ENCODE measurements around the gene CDRT15. TPM values are rescaled to one million over a fixed set of nuclear protein-coding genes. Genes with fewer than 3 reads are reported as not detected.
A peak's percentile ranks its signal among the peaks of the same experiment; 100 is the strongest.

The CDRT15 gene
- total and polyA plus RNA-seq, 8 donors: not detected

GRCh38 chr17:14207791-14208190 lies 28.9 kb downstream of the CDRT15 start:
- Histone ChIP-seq H3K4me1 (peaks cover 0 to 3% (median 0%) of the 10 kb centered on the region in 3 donors), H3K27me3 (no peaks in the 10 kb centered on the region), H3K36me3 (peaks cover 0 to 7% (median 3%) of the 10 kb centered on the region in 3 donors), H3K27ac (no peak overlapping the region), H3K9me3 (no peaks in the 10 kb centered on the region), H3K4me3 (no peak overlapping the region)
- DNase-seq (no peak), FAIRE-seq (no peak), ATAC-seq (no peak)
- WGBS, 2 donors: 90 to 97% methylated on average over 5 of the region's 5 CpGs
- intact Hi-C loops (cut with DNase I): no loop called here
- TF ChIP-seq, protein P1, sequence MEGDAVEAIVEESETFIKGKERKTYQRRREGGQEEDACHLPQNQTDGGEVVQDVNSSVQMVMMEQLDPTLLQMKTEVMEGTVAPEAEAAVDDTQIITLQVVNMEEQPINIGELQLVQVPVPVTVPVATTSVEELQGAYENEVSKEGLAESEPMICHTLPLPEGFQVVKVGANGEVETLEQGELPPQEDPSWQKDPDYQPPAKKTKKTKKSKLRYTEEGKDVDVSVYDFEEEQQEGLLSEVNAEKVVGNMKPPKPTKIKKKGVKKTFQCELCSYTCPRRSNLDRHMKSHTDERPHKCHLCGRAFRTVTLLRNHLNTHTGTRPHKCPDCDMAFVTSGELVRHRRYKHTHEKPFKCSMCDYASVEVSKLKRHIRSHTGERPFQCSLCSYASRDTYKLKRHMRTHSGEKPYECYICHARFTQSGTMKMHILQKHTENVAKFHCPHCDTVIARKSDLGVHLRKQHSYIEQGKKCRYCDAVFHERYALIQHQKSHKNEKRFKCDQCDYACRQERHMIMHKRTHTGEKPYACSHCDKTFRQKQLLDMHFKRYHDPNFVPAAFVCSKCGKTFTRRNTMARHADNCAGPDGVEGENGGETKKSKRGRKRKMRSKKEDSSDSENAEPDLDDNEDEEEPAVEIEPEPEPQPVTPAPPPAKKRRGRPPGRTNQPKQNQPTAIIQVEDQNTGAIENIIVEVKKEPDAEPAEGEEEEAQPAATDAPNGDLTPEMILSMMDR (IDR thresholded peaks at IDR 0.05): no peak

DNA sequence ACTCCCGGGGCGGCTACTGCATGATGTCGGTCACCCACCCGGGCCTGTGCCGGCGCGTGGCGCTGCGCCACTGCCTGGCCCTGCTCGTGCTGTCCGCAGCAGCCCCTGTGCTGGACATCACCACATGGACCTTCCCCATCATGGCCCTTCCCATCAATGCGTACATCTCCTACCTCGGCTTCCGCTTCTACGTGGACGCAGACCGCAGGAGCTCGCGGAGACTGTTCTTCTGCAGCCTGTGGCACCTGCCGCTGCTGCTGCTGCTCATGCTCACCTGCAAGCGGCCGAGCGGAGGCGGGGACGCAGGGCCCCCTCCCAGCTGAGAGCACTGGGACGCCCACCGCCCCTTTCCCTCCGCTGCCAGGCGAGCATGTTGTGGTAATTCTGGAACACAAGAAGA lies 29.8 kb downstream of the CDRT15 start:
- peak overlapping the region in 2 of 4 donors; percentile 38 to 73 for H3K27ac ChIP-seq
- 96 to 98% methylated on average over 29 of the region's 29 CpGs for WGBS, 2 donors

GRCh38 chr17:14205992-14206461 lies 30.6 kb downstream of the CDRT15 start:
- peaks cover 0 to 3% (median 0%) of the 10 kb centered on the region in 3 donors for H3K4me1 ChIP-seq

More for the DNA sequence above, 29.8 kb downstream of the CDRT15 start:
- FAIRE-seq: no peak
- TF ChIP-seq, protein P1 (IDR thresholded peaks at IDR 0.05): no peak
- Histone ChIP-seq H3K4me3 (no peak overlapping the region), H3K9me3 (no peaks in the 10 kb centered on the region), H3K4me1 (peaks cover 0 to 3% (median 0%) of the 10 kb centered on the region in 3 donors), H3K27me3 (no peaks in the 10 kb centered on the region), H3K36me3 (peaks cover 0 to 7% (median 3%) of the 10 kb centered on the region in 3 donors)
- peak in 1 of 6 donors; percentile 66 for DNase-seq
- ATAC-seq: no peak
- intact Hi-C loops (cut with DNase I): no loop called here

DNA sequence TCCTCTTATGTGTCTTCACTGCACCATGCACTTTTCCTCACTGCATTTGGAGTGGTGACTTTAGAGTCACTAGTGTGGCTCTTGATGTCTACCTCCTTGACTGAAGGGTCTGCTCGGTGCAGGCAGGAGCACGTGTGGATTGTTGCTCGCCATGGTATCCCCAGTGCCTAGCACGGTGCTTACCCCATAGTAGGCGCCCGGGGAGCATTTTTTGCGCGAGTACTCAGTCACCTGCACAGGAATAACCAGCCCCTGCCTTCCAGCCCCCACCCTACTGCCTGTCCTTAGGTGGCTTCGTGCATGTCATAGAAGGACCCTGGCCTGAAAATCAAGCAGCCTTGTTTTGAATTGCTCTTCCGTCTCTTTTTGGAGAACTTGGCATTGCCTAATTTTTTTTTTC lies 31.3 kb downstream of the CDRT15 start:
- peaks cover 0 to 3% (median 0%) of the 10 kb centered on the region in 3 donors for H3K4me1 ChIP-seq
- no peaks in the 10 kb centered on the region for H3K9me3 ChIP-seq
- H3K4me3 ChIP-seq: no peak overlapping the region
- TF ChIP-seq, protein P1 (IDR thresholded peaks at IDR 0.05): no peak
- ATAC-seq (no peak), DNase-seq (no peak), FAIRE-seq (no peak)
- H3K36me3 ChIP-seq: peaks cover 0 to 7% (median 3%) of the 10 kb centered on the region in 3 donors
- H3K27ac ChIP-seq: peak overlapping the region in 3 of 4 donors; percentile 33 to 78 (median 38)
- WGBS, 2 donors: 94 to 97% methylated on average over 10 of the region's 10 CpGs
- intact Hi-C loops (cut with DNase I): no loop called here
- H3K27me3 ChIP-seq: no peaks in the 10 kb centered on the region

More at GRCh38 chr17:14205992-14206461, 30.6 kb downstream of the CDRT15 start:
- intact Hi-C loops (cut with DNase I): no loop called here
- 49 to 56% methylated on average over 13 of the region's 13 CpGs for WGBS, 2 donors
- TF ChIP-seq, protein P1 (IDR thresholded peaks at IDR 0.05): no peak
- H3K27ac ChIP-seq: peak overlapping the region; percentile 35 to 78 (median 56)
- ATAC-seq: peak; percentile 91 to 96 (median 93)
- H3K9me3 ChIP-seq: no peaks in the 10 kb centered on the region
- no peaks in the 10 kb centered on the region for H3K27me3 ChIP-seq
- no peak overlapping the region for H3K4me3 ChIP-seq
- DNase-seq: peak; percentile 70 to 88 (median 84)
- no peak for FAIRE-seq
- H3K36me3 ChIP-seq: peaks cover 0 to 7% (median 3%) of the 10 kb centered on the region in 3 donors

DNA sequence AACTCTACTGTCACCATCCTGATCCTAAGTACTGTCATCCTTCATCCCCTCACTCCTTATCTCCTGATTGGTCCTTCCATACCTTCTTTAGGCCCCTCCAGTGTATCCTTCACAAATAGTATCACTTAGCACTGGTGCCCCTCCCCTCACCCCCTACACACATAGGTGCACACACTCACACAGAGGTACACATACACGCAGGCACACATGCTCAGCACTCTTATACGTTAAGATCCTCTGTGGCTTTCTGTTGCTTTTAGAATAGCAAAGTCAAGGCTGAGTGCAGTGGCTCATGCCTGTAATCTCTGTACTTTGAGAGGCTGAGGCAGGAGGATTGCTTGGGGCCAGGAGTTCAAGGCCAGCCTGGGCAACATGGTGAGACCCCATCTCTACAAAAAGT lies 32.1 kb downstream of the CDRT15 start:
- Histone ChIP-seq H3K36me3 (peaks cover 0 to 7% (median 3%) of the 10 kb centered on the region in 3 donors), H3K4me3 (no peak overlapping the region), H3K27ac (no peak overlapping the region), H3K27me3 (no peaks in the 10 kb centered on the region), H3K9me3 (no peaks in the 10 kb centered on the region), H3K4me1 (peaks cover 0 to 3% (median 0%) of the 10 kb centered on the region in 3 donors)
- TF ChIP-seq, protein P1 (IDR thresholded peaks at IDR 0.05): no peak
- intact Hi-C loops (cut with DNase I): no loop called here
- ATAC-seq (no peak), FAIRE-seq (no peak), DNase-seq (no peak)
- WGBS, 2 donors: 92 to 94% methylated on average over 2 of the region's 2 CpGs
